AG09319 (cell line): Measurements from ENCODE around the gene D2HGDH.

Source experiments
- DNase-seq: peaks from one replicate; pipeline ENCODE4 v3.0.0-alpha.2; 2010; ENCODE audit warnings: low read depth; ENCODE audit errors: extremely low read depth
- CTCF ChIP-seq: IDR thresholded peaks from 2 replicates; pipeline ENCODE4 v1.5.1; 2011; ENCODE audit warnings: low read depth, mild to moderate bottlenecking, inconsistent platforms, low read length, moderate library complexity

Gene D2HGDH

GRCh38 chr2:241751776-241752175, 17.3 kb downstream of the D2HGDH start:
- DNase-seq: no peak
- TF ChIP-seq CTCF: no peak

- TF ChIP-seq CTCF: no peak
- no peak for DNase-seq
These were observed 17.8 kb downstream of the D2HGDH start for GRCh38 chr2:241752253-241752652.

GRCh38 chr2:241752689-241753276, 18.4 kb downstream of the D2HGDH start:
- TF ChIP-seq CTCF: no peak
- DNase-seq: no peak

- no peak for DNase-seq
- TF ChIP-seq CTCF: no peak
These were observed 19.1 kb downstream of the D2HGDH start for GRCh38 chr2:241753493-241753892.

GRCh38 chr2:241754042-241754441, 19.6 kb downstream of the D2HGDH start:
- DNase-seq: no peak
- TF ChIP-seq CTCF: no peak

- TF ChIP-seq CTCF: no peak
- no peak for DNase-seq
These were observed 20.7 kb downstream of the D2HGDH start for GRCh38 chr2:241755166-241755565.

- DNase-seq: no peak
- no peak for TF ChIP-seq CTCF
These were observed 21.3 kb downstream of the D2HGDH start for GRCh38 chr2:241755777-241756176.
